CD4-positive, CD25-positive, alpha-beta regulatory T cell (primary cell): Measurements from ENCODE around the gene MDGA2. TPM values are rescaled to one million over a fixed set of nuclear protein-coding genes. Genes with fewer than 3 reads are reported as not detected.
"Not testable (repeated sequence)": the region's sequence is repeated elsewhere in the genome, so short reads cannot be mapped to it uniquely, and the experiment has no call there.

ENCODE experiments used
- ATAC-seq, 2 donors: fragments of 150-1000 bp; cut with Tn5 transposase; one replicate each; pipeline ENCODE4 v1.10.0; 2021; ENCODE audit warnings: low read depth in 2 of 2, moderate number of reproducible peaks in 2 of 2, moderate library complexity in 1 of 2
- DNase-seq, 3 donors: peaks; one replicate each; pipeline versions ENCODE4 v3.0.0 to v3.0.0-alpha.2; 2012 to 2022; ENCODE audit warnings: mixed read lengths in 1 of 3
- H3K27ac ChIP-seq: one replicate; pipeline ENCODE4 v1.7.0; 2013; ENCODE audit warnings: mild to moderate bottlenecking, low read length; ENCODE audit not compliant: insufficient read depth, poor library complexity, severe bottlenecking
- H3K27me3 ChIP-seq: one replicate; pipeline ENCODE4 v1.7.0; 2013; ENCODE audit warnings: low read length; ENCODE audit not compliant: control insufficient read depth, insufficient read depth
- H3K36me3 ChIP-seq: one replicate; pipeline ENCODE4 v1.7.0; 2013; ENCODE audit warnings: mild to moderate bottlenecking, low read length, moderate library complexity; ENCODE audit not compliant: control insufficient read depth, insufficient read depth
- H3K4me1 ChIP-seq: 2 replicates; pipeline ENCODE4 v1.7.0; 2013; ENCODE audit warnings: mild to moderate bottlenecking, low read length; ENCODE audit not compliant: insufficient read depth, control insufficient read depth, poor library complexity, severe bottlenecking
- H3K4me3 ChIP-seq: one replicate; pipeline ENCODE4 v1.7.0; 2013; ENCODE audit warnings: low read depth, mild to moderate bottlenecking, low read length, moderate library complexity
- H3K9me3 ChIP-seq, 2 experiments: 1 replicate in 1 of 2; 2 replicates in 1 of 2; pipeline ENCODE4 v1.7.0; 2013; ENCODE audit warnings: low read length in 2 of 2, mild to moderate bottlenecking in 1 of 2, moderate library complexity in 1 of 2; ENCODE audit not compliant: control insufficient read depth in 2 of 2
- H3K27ac Mint-ChIP-seq, 3 donors: one replicate each; pipeline ENCODE4 v1.8.0; 2020 to 2022; ENCODE audit warnings: mild to moderate bottlenecking in 3 of 3, mixed read lengths in 3 of 3, moderate library complexity in 2 of 3
- H3K27me3 Mint-ChIP-seq: one replicate; pipeline ENCODE4 v1.8.0; 2022; ENCODE audit warnings: mild to moderate bottlenecking, mixed read lengths
- H3K36me3 Mint-ChIP-seq: one replicate; pipeline ENCODE4 v1.8.0; 2020; ENCODE audit warnings: mixed read lengths
- H3K4me1 Mint-ChIP-seq, 4 donors: one replicate each; pipeline ENCODE4 v1.8.0; 2020 to 2022; ENCODE audit warnings: mixed read lengths in 4 of 4, mild to moderate bottlenecking in 1 of 4
- H3K4me3 Mint-ChIP-seq, 4 donors: one replicate each; pipeline ENCODE4 v1.8.0; 2020 to 2022; ENCODE audit warnings: mild to moderate bottlenecking in 4 of 4, mixed read lengths in 4 of 4, moderate library complexity in 3 of 4
- H3K9me3 Mint-ChIP-seq, 7 donors: one replicate each; pipeline ENCODE4 v1.8.0; 2020 to 2022; ENCODE audit warnings: mixed read lengths in 7 of 7, mild to moderate bottlenecking in 3 of 7, moderate library complexity in 2 of 7
- polyA plus RNA-seq, 4 donors: library from polyadenylated mRNA; unstranded; fragments of 300-500 nt; fragmentation: Illumina TruSeq; gene quantifications; one replicate each; pipeline ENCODE4 v1.2.3, GENCODE V29; 2021
- total RNA-seq: library from RNA; stranded (reverse); gene quantifications from one replicate; pipeline ENCODE4 v1.2.3, GENCODE V29; 2022

Gene MDGA2
- total and polyA plus RNA-seq, 5 donors from 2014 or later = not detected

DNA sequence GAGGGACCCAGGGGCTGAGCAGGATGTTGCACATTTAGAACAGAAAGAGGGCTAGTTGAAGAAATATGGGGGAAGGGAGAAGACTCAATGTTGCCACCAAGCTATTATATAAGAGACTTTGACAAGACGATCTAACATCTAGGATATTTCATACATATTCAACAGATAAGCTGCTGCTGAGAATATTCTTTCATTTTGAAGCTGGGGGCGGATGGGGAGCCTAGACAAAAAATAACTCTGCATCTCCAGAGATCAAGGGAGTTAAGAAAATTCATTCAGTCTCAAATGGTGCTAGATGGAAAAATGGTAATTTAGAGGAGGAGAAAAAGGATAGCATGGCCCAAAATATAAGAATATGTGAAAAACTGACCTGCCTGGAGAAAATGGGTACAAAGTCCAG, 415.6 kb downstream of the MDGA2 start:
- Histone ChIP-seq H3K27me3 (no peaks in the 10 kb centered on the region), H3K27ac (no peak overlapping the region), H3K4me3 (no peak overlapping the region), H3K4me1 (no peaks in the 10 kb centered on the region), H3K36me3 (no peaks in the 10 kb centered on the region), H3K9me3 (peaks cover 0 to 1% of the 10 kb centered on the region in 2 experiments)
- no peak for ATAC-seq
- H3K27me3 Mint-ChIP-seq = no peaks in the 10 kb centered on the region
- no peak overlapping the region for H3K27ac Mint-ChIP-seq
- no peaks in the 10 kb centered on the region for H3K4me1 Mint-ChIP-seq
- DNase-seq = no peak
- H3K9me3 Mint-ChIP-seq = peaks cover 0 to 22% (median 9%) of the 10 kb centered on the region in 7 donors
- H3K36me3 Mint-ChIP-seq = no peaks in the 10 kb centered on the region
- no peak overlapping the region for H3K4me3 Mint-ChIP-seq

DNA sequence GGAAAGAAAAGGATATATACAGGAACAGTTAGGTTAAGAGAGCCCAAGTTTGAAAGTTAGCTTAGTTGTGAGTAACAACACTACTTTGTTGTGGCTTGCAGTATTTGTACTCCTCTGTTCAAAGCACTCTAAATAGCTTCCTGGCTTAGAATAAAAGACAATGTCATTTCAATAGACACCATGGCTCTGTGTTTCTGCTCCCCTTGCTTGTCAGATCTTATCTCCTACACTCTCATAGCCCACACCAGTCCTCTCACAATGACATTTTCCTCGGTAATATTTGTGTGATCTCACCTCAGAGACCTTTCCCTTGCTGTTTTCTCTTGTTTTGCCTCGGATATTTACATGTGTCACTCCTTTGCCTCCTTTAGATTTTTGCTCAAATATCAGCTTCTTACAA, 418.4 kb downstream of the MDGA2 start:
- H3K4me1 ChIP-seq = no peaks in the 10 kb centered on the region
- Mint-ChIP-seq H3K4me1 (peaks cover 0 to 4% (median 0%) of the 10 kb centered on the region in 4 donors), H3K27me3 (no peaks in the 10 kb centered on the region), H3K9me3 (peaks cover 3 to 32% (median 9%) of the 10 kb centered on the region in 7 donors), H3K4me3 (no peak overlapping the region), H3K27ac (no peak overlapping the region), H3K36me3 (no peaks in the 10 kb centered on the region)
- H3K9me3 ChIP-seq = peaks cover 0 to 5% of the 10 kb centered on the region in 2 experiments
- no peaks in the 10 kb centered on the region for H3K36me3 ChIP-seq
- no peak overlapping the region for H3K27ac ChIP-seq
- no peaks in the 10 kb centered on the region for H3K27me3 ChIP-seq
- ATAC-seq (no peak), DNase-seq (no peak)
- no peak overlapping the region for H3K4me3 ChIP-seq

DNA sequence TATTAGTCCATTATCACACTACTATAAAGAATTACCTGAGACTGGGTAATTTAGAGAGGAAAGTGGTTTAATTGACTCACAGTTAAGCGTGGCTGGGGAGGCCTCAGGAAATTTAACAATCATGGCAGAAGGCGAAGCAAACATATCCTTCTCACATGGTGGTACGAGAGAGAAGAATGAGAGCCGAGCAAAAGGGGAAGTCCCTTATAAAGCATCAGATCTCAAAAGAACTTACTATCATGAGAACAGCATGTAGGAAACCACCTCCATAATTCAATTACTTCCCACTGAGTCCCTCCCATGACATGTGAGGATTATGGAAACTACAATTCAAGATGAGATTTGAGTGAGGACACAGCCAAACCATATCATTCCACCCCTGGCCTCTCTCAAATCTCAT, 422.6 kb downstream of the MDGA2 start:
- DNase-seq = no peak
- H3K27ac Mint-ChIP-seq = no peak overlapping the region
- Histone ChIP-seq H3K9me3 (peaks cover 0 to 5% of the 10 kb centered on the region in 2 experiments), H3K36me3 (no peaks in the 10 kb centered on the region), H3K4me3 (no peak overlapping the region), H3K27ac (no peak overlapping the region), H3K27me3 (no peaks in the 10 kb centered on the region), H3K4me1 (no peaks in the 10 kb centered on the region)
- ATAC-seq = no peak
- H3K27me3 Mint-ChIP-seq = no peaks in the 10 kb centered on the region
- no peaks in the 10 kb centered on the region for H3K36me3 Mint-ChIP-seq
- peaks cover 4 to 32% (median 12%) of the 10 kb centered on the region in 7 donors for H3K9me3 Mint-ChIP-seq
- H3K4me1 Mint-ChIP-seq = peaks cover 0 to 4% (median 0%) of the 10 kb centered on the region in 4 donors
- H3K4me3 Mint-ChIP-seq = no peak overlapping the region

DNA sequence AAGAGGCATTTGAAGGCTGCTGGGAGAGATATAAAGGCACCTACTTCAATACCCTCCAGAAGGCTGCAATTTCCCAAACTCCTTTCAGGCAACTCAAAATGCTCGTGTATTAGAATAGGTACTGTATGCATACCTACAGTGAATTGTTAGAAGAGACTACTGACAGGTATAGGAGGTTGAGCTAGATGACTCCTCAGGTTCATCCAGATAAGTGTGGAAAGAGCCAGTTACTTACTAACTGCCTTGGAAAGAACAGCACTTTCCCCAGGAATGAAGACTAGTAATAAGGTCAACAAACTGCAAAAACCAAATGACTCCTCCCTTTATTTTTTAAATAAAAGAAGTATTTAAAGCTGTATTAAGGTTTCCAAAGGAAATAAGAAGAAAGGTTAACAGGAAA, 429.0 kb downstream of the MDGA2 start:
- no peak for DNase-seq
- Histone ChIP-seq H3K4me3 (no peak overlapping the region), H3K36me3 (no peaks in the 10 kb centered on the region), H3K4me1 (no peaks in the 10 kb centered on the region), H3K27ac (no peak overlapping the region), H3K27me3 (no peaks in the 10 kb centered on the region), H3K9me3 (no peaks in the 10 kb centered on the region)
- Mint-ChIP-seq H3K9me3 (peaks cover 4 to 16% (median 9%) of the 10 kb centered on the region in 7 donors), H3K36me3 (no peaks in the 10 kb centered on the region), H3K27me3 (peaks cover 4% of the 10 kb centered on the region), H3K4me3 (no peak overlapping the region), H3K27ac (no peak overlapping the region), H3K4me1 (no peaks in the 10 kb centered on the region)
- no peak for ATAC-seq

DNA sequence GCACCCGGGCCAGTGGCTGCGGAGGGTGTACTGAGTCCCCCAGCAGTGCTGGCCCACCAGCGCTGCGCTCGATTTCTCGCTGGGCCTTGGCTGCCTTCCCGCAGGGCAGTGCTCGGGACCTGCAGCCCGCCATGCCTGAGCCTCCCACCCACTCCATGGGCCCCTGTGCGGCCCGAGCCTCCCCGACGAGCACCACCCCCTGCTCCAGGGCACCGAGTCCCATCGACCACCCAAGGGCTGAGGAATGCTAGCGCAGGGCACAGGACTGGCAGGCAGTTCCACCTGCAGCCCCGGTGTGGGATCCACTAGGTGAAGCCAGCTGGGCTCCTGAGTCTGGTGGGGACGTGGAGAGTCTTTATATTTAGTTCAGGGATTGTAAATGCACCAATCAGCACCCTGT, 432.8 kb downstream of the MDGA2 start:
- not testable (repeated sequence) for H3K27ac Mint-ChIP-seq, H3K9me3 ChIP-seq

DNA sequence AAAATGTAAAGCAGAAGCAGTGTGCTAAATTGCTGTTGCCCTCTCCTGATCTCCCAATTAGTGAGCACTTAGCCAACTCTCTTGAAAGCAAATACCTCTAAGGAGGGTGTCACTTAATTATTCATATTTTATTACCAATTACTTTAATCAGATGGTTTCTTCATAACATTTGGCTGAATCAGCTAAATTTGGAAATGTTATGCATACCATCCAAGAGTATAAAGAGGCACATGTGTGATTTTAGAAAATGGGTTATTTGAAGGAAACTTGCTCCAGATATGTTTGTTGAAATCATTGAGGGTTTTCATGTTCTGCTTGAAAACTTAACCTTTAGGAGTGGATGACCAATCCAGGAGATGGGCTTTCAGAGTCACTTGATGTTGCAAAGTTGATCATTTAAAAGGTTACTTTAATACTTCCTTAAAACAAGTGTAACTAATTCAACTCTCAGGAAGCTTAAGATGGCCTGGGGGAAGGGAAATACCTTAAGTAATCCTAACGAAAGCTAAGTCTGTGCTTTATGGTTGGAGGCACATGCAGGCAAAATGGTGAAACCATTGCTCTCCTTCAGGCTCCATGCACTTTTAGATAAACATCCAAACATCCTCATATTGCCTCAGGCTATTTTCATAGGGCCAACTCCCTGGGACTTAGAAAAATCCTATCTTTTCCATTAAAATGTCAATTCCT, 434.5 kb downstream of the MDGA2 start:
- Mint-ChIP-seq H3K9me3 (peaks cover 2 to 15% (median 6%) of the 10 kb centered on the region in 7 donors), H3K4me1 (no peaks in the 10 kb centered on the region), H3K36me3 (no peaks in the 10 kb centered on the region), H3K27ac (no peak overlapping the region), H3K27me3 (peaks cover 4% of the 10 kb centered on the region), H3K4me3 (no peak overlapping the region)
- ATAC-seq (no peak), DNase-seq (no peak)
- Histone ChIP-seq H3K27me3 (no peaks in the 10 kb centered on the region), H3K9me3 (no peaks in the 10 kb centered on the region), H3K4me3 (no peak overlapping the region), H3K4me1 (no peaks in the 10 kb centered on the region), H3K36me3 (no peaks in the 10 kb centered on the region), H3K27ac (no peak overlapping the region)

More for the DNA sequence above, 432.8 kb downstream of the MDGA2 start:
- not testable (repeated sequence) for H3K27ac ChIP-seq, H3K4me1 Mint-ChIP-seq, H3K36me3 ChIP-seq, H3K4me3 ChIP-seq, H3K36me3 Mint-ChIP-seq, H3K4me3 Mint-ChIP-seq, ATAC-seq, H3K4me1 ChIP-seq, DNase-seq, H3K27me3 Mint-ChIP-seq, H3K27me3 ChIP-seq
- peaks cover 4 to 14% (median 7%) of the 10 kb centered on the region in 7 donors for H3K9me3 Mint-ChIP-seq

DNA sequence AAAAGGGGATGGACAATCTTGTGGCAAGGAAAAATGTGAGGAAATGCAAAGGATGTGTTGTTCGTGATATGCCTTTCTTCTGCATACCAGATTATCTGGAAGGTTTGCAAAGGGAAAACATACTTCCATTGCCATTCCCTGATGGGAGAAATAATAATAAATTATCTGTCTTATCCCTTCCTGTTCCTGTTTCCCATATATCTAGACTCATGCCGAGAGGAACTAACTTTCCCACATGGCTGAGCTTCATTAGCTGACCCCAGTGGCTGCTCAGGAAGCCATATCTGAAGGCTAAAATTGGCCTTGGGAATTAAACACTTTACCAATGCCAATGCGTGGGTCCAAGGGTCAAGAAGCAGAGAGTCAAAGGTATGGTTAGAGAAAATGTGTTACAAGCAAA, 439.8 kb downstream of the MDGA2 start:
- Mint-ChIP-seq H3K36me3 (no peaks in the 10 kb centered on the region), H3K4me3 (no peak overlapping the region), H3K9me3 (peaks cover 3 to 13% (median 5%) of the 10 kb centered on the region in 7 donors), H3K27me3 (no peaks in the 10 kb centered on the region), H3K4me1 (no peaks in the 10 kb centered on the region), H3K27ac (no peak overlapping the region)
- Histone ChIP-seq H3K4me3 (no peak overlapping the region), H3K27ac (no peak overlapping the region), H3K9me3 (no peaks in the 10 kb centered on the region), H3K27me3 (no peaks in the 10 kb centered on the region), H3K4me1 (no peaks in the 10 kb centered on the region), H3K36me3 (no peaks in the 10 kb centered on the region)
- DNase-seq (no peak), ATAC-seq (no peak)

DNA sequence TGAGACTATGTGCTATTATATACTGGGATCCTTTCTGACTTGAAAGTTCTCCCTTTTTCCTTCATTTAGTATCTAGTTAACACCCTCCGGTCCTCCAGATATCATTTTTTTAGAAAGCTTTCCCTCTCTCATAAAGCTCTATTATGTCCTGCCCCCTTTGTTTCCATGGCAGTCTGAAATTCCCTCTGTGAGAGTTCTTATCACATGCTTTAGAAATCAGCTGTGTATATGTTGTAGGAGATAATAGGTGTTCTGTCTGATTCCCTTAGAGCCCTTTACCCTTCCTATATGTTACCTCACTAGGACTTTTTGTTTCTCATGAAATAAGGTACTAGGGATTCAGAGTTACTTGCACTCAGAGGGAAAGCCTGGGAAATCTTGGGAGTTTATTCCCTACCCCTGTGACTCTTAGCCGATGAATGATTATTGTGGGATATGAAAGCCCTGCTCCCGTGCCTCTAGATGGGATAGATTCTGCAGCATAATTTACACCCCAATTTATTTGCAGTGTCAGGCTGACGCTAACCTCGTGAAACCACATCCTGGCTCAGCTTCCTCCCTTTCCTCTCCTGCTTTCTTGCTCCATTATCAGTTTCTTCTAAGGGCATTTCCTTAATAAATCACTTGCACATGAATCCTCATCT, 448.4 kb downstream of the MDGA2 start:
- Mint-ChIP-seq H3K4me1 (no peaks in the 10 kb centered on the region), H3K4me3 (no peak overlapping the region), H3K36me3 (no peaks in the 10 kb centered on the region), H3K27ac (no peak overlapping the region), H3K9me3 (peaks cover 0 to 29% (median 4%) of the 10 kb centered on the region in 7 donors), H3K27me3 (no peaks in the 10 kb centered on the region)
- Histone ChIP-seq H3K9me3 (peaks cover 0 to 4% of the 10 kb centered on the region in 2 experiments), H3K27me3 (no peaks in the 10 kb centered on the region), H3K36me3 (no peaks in the 10 kb centered on the region), H3K4me3 (no peak overlapping the region), H3K27ac (no peak overlapping the region), H3K4me1 (no peaks in the 10 kb centered on the region)
- ATAC-seq (no peak), DNase-seq (peak in 1 of 3 donors; percentile 0)
